ENCODE results near the gene RAB8A.

- TF ChIP-seq CTCF (IDR thresholded peaks at IDR 0.05) (no peak), EP300 (IDR thresholded peaks at IDR 0.05; ENCODE audit: low read depth) (no peak), POLR2AphosphoS5 (IDR thresholded peaks at IDR 0.05) (no peak), POLR2A (IDR thresholded peaks at IDR 0.05) (no peak)
These were observed 54.7 kb downstream of the RAB8A start for GRCh38 chr19:16166417-16166816.
